ENCODE data around the gene EEF1B2. TPM values are rescaled to one million over a fixed set of nuclear protein-coding genes. Genes with fewer than 3 reads are reported as not detected.
"Not testable (repeated sequence)": the region's sequence is repeated elsewhere in the genome, so short reads cannot be mapped to it uniquely, and the experiment has no call there.

EEF1B2 gene
- total and polyA plus RNA-seq, 2 donors from 2014 or later: 444 to 529 TPM

DNA sequence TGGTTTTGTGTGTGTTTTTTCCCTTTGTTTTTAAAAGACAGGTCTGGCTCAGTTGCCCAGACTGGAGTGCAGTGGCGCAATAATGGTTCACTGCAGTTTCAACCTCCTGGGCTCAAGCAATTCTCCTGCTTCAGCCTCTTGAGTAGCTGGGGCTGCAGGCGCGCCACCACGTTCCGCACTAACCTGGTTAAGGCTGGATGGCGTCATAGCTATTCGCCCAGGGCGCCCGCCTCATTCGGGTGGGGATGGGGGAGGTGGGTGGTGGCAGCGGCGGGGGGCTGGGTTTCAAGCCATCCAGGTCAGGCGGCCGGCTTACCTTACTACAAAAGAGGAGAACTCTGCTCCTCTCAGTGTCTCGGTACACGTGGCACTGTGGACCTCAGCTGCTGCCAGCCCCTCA, 42.8 kb downstream of the EEF1B2 start:
- DNase-seq: no peak
- TF ChIP-seq, protein P1, sequence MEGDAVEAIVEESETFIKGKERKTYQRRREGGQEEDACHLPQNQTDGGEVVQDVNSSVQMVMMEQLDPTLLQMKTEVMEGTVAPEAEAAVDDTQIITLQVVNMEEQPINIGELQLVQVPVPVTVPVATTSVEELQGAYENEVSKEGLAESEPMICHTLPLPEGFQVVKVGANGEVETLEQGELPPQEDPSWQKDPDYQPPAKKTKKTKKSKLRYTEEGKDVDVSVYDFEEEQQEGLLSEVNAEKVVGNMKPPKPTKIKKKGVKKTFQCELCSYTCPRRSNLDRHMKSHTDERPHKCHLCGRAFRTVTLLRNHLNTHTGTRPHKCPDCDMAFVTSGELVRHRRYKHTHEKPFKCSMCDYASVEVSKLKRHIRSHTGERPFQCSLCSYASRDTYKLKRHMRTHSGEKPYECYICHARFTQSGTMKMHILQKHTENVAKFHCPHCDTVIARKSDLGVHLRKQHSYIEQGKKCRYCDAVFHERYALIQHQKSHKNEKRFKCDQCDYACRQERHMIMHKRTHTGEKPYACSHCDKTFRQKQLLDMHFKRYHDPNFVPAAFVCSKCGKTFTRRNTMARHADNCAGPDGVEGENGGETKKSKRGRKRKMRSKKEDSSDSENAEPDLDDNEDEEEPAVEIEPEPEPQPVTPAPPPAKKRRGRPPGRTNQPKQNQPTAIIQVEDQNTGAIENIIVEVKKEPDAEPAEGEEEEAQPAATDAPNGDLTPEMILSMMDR (IDR thresholded peaks at IDR 0.05; ENCODE audit: borderline replicate concordance, extremely low read depth, insufficient read depth): no peak
- FAIRE-seq: no peak

DNA sequence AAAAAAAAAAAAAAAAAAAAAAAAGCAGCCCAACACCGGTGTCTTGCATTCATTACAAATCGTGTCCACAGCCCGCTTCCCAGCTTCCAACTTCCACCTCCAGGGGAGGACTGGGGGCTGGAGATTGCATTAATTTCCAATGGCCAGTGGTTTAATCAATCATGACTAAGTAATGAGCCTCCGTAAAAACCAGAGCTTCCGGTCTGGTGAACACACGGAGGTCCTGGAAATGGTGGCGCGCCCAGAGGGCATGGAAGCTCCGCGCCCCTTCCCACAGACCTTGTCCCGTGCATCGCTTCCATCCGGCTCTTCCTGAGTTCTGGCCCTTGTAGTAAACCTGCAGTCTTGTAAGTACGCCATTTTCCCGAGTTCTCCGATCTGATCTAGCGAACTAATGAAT, 43.6 kb downstream of the EEF1B2 start:
- Histone ChIP-seq H3K27me3 (ENCODE audit: control insufficient read depth, insufficient read depth, low read length) (no peaks in the 10 kb centered on the region), H3K36me3 (ENCODE audit: control insufficient read depth in 2 of 3, insufficient read depth in 3 of 3, low read length in 3 of 3) (no peaks in the 10 kb centered on the region), H3K27ac (ENCODE audit: low read depth in 2 of 2, low read length in 2 of 2) (no peak overlapping the region), H3K4me1 (ENCODE audit: control insufficient read depth in 2 of 3, insufficient read depth in 2 of 3, low read depth in 1 of 3, low read length in 3 of 3) (no peaks in the 10 kb centered on the region), H3K4me3 (ENCODE audit: low read length in 3 of 3) (no peak overlapping the region), H3K9me3 (ENCODE audit: control insufficient read depth in 2 of 3, insufficient read depth in 1 of 3, low read length in 3 of 3) (no peaks in the 10 kb centered on the region), H3K9ac (ENCODE audit: low read length in 3 of 3) (no peak overlapping the region)
- TF ChIP-seq, protein P1 (IDR thresholded peaks at IDR 0.05; ENCODE audit: borderline replicate concordance, extremely low read depth, insufficient read depth): no peak
- FAIRE-seq (no peak), DNase-seq (no peak)
- intact Hi-C loops (cut with DNase I): no loop called here

More for the DNA sequence above, 42.8 kb downstream of the EEF1B2 start:
- Histone ChIP-seq H3K36me3 (ENCODE audit: control insufficient read depth in 2 of 3, insufficient read depth in 3 of 3, low read length in 3 of 3) (no peaks in the 10 kb centered on the region), H3K9me3 (ENCODE audit: control insufficient read depth in 2 of 3, insufficient read depth in 1 of 3, low read length in 3 of 3) (no peaks in the 10 kb centered on the region), H3K27ac (ENCODE audit: low read depth in 2 of 2, low read length in 2 of 2) (no peak overlapping the region), H3K4me3 (ENCODE audit: low read length in 3 of 3) (no peak overlapping the region), H3K27me3 (ENCODE audit: control insufficient read depth, insufficient read depth, low read length) (no peaks in the 10 kb centered on the region), H3K9ac (ENCODE audit: low read length in 3 of 3) (no peak overlapping the region), H3K4me1 (ENCODE audit: control insufficient read depth in 2 of 3, insufficient read depth in 2 of 3, low read depth in 1 of 3, low read length in 3 of 3) (no peaks in the 10 kb centered on the region)
- intact Hi-C loops (cut with DNase I): no loop called here

DNA sequence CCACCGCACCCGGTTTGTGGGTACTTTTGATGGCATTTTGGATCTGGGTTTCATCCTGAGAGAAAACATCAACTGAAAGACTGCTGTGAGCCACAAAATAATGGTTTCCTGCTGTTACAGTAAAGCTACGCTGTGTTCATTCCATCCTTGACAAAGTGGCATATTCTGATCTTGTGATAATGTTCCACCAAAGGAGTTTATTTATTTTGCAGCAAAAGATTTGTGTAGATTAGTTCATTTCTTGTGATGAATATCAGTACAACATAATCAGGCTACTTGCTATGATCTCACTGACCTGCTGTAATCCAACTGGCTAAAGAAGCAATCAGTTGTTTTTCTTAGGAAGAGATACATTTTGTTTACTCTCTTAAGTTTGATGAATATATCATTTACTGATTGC, 45.0 kb downstream of the EEF1B2 start:
- no peak overlapping the region for H3K9ac ChIP-seq (ENCODE audit: low read length in 3 of 3)
- no peak for DNase-seq
- no peaks in the 10 kb centered on the region for H3K4me1 ChIP-seq (ENCODE audit: control insufficient read depth in 2 of 3, insufficient read depth in 2 of 3, low read depth in 1 of 3, low read length in 3 of 3)
- H3K27me3 ChIP-seq (ENCODE audit: control insufficient read depth, insufficient read depth, low read length): no peaks in the 10 kb centered on the region
- no peaks in the 10 kb centered on the region for H3K9me3 ChIP-seq (ENCODE audit: control insufficient read depth in 2 of 3, insufficient read depth in 1 of 3, low read length in 3 of 3)
- no peaks in the 10 kb centered on the region for H3K36me3 ChIP-seq (ENCODE audit: control insufficient read depth in 2 of 3, insufficient read depth in 3 of 3, low read length in 3 of 3)
- intact Hi-C loops (cut with DNase I): no loop called here
- H3K4me3 ChIP-seq (ENCODE audit: low read length in 3 of 3): no peak overlapping the region
- no peak overlapping the region for H3K27ac ChIP-seq (ENCODE audit: low read depth in 2 of 2, low read length in 2 of 2)
- TF ChIP-seq, protein P1 (IDR thresholded peaks at IDR 0.05; ENCODE audit: borderline replicate concordance, extremely low read depth, insufficient read depth): no peak
- no peak for FAIRE-seq

DNA sequence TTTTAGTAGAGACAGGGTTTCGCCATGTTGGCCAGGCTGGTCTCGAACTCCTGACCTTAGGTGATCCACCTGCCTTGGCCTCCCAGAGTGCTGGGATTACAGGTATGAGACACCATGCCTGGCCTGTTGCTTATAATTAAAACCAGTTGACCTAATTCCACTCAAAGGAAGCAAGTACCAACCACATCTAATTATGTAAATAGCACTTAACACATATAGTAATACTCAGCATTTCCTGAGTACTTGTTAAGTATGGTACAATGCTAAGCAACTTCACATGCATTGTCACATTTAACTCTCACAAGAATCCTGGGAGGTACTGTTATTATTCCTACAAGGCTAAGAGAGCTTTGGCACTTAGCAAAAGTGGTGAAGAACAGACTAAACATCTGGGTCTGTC, 47.6 kb downstream of the EEF1B2 start:
- intact Hi-C loops (cut with DNase I); FAIRE-seq; H3K4me1 ChIP-seq (ENCODE audit: control insufficient read depth in 2 of 3, insufficient read depth in 2 of 3, low read depth in 1 of 3, low read length in 3 of 3); DNase-seq; H3K27me3 ChIP-seq (ENCODE audit: control insufficient read depth, insufficient read depth, low read length); H3K36me3 ChIP-seq (ENCODE audit: control insufficient read depth in 2 of 3, insufficient read depth in 3 of 3, low read length in 3 of 3); H3K9ac ChIP-seq (ENCODE audit: low read length in 3 of 3); H3K27ac ChIP-seq (ENCODE audit: low read depth in 2 of 2, low read length in 2 of 2); H3K9me3 ChIP-seq (ENCODE audit: control insufficient read depth in 2 of 3, insufficient read depth in 1 of 3, low read length in 3 of 3); H3K4me3 ChIP-seq (ENCODE audit: low read length in 3 of 3): not testable (repeated sequence)
